GM12874 (cell line): Measurements from ENCODE around the gene TMEM31.

Source experiments
- CTCF ChIP-seq: IDR thresholded peaks from 2 replicates; pipeline ENCODE4 v1.5.1; 2011; ENCODE audit warnings: low read depth, mild to moderate bottlenecking, control low read depth, low read length, moderate library complexity; ENCODE audit not compliant: insufficient read depth

Gene TMEM31

GRCh38 chrX:103729015-103729414 lies 18.3 kb downstream of the TMEM31 start:
- no peak for TF ChIP-seq CTCF

GRCh38 chrX:103730147-103730795 lies 19.6 kb downstream of the TMEM31 start:
- TF ChIP-seq CTCF, result no peak

GRCh38 chrX:103730796-103731493 lies 20.2 kb downstream of the TMEM31 start:
- no peak for TF ChIP-seq CTCF

GRCh38 chrX:103733017-103733416 lies 22.3 kb downstream of the TMEM31 start:
- TF ChIP-seq CTCF, result no peak

- TF ChIP-seq CTCF, result no peak
These were observed 23.5 kb downstream of the TMEM31 start for GRCh38 chrX:103734125-103734760.

- TF ChIP-seq CTCF, result no peak
These were observed 27.0 kb downstream of the TMEM31 start for GRCh38 chrX:103737696-103738095.

GRCh38 chrX:103739421-103739820 lies 28.7 kb downstream of the TMEM31 start:
- TF ChIP-seq CTCF, result no peak
